DLD1 (cell line): Measurements from ENCODE around the gene SPATA32.
"Not testable (repeated sequence)": the region's sequence is repeated elsewhere in the genome, so short reads cannot be mapped to it uniquely, and the experiment has no call there.

ENCODE experiments used
- in situ Hi-C: cut with HindIII; loops from 2 replicates; pipeline ENCODE4 v1.10.0; 2017; ENCODE audit warnings: low sequenced_read_pairs

SPATA32 gene, protein sequence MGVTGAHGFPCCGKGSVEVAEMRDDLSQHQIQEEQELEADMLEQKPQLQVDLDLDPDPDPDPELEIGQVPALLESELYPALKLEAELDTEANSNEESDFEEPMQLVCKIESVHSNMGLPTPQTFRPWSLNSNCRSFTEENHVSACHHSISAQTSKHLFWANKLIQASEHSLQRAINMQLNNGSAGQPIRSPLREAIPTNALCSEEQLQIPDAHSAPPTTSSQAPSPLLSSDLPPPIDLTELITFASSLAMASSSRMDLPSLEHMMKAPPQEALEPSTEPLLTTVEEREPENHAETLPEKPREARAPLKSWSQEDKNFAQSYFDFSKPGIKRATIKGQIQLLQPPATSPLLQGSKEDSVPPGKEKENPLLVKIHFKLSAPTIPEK

DNA sequence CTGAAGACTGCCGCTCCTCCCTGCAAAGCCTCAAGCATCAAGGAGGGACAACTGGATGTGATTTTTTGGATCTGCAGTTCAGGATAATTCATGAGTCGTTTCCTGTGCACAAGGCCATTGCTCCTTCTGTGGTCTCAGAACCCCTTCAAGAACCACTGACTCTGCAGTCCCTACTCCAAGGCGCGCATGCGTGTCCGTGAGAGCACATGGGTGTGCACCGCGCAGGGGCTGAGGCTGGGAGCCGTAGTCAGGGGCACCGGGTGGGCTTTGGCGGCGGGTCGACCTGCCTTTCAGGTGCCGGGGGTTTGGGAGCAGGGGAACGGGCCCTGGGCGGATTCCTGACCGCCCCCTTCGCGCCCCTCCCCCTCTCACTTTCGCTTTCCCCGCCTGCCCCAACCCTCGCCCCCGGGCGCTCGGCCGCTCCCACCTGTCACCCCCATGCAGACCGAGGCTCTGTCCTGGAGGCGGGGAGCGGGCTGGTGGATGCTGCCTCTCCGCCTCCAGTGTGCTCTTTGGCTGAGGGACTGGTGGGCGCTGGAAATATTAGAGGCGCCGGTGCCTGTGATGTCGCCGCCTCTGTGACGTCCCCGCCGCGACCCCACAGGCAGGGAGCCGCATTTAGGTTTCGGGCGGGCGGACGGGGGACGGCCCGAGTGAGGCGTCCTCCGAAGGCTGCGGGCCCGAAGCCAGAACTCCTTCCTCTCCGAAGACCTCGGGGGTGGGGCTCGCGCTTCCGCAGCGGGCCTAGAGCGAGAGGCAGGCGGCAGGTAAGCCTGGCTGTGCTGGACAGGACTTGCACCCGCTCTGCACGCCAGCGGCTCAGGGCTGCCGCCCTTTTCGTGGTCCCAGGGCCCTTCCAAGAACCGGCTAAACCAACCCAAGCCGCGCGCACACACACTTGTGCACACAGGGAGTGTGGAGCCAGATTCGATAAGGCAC is at the start of gene SPATA32:
Gene SPATA32, minus strand, starts transcription at position 518 of the 939 bp plus-strand sequence. Its CDS starts 78 bp downstream, at position 440.
- in situ Hi-C loops, result no loop called here

DNA sequence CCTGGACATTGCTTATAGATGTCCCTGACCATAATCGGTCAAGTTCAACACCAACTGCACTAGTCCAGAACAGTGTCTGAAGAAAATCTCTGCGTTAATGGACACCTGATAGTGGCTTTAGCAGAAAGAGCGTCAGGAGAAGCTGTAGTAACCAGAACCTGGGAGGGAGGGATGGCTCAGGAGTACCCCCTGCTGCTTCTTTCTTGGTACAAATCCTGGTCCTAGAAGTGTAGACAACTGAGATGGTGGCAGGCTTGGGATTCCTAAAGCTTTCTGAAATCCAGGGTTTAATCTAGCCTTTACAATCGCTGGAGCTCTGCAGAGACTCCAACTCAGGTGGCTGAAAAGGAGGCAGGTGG is 49.5 kb upstream of the SPATA32 start:
- in situ Hi-C loops, result loop anchor here (5.0 kb wide), 2 partner anchors 64 to 101 kb away; no protein-coding TSS in a partner anchor

DNA sequence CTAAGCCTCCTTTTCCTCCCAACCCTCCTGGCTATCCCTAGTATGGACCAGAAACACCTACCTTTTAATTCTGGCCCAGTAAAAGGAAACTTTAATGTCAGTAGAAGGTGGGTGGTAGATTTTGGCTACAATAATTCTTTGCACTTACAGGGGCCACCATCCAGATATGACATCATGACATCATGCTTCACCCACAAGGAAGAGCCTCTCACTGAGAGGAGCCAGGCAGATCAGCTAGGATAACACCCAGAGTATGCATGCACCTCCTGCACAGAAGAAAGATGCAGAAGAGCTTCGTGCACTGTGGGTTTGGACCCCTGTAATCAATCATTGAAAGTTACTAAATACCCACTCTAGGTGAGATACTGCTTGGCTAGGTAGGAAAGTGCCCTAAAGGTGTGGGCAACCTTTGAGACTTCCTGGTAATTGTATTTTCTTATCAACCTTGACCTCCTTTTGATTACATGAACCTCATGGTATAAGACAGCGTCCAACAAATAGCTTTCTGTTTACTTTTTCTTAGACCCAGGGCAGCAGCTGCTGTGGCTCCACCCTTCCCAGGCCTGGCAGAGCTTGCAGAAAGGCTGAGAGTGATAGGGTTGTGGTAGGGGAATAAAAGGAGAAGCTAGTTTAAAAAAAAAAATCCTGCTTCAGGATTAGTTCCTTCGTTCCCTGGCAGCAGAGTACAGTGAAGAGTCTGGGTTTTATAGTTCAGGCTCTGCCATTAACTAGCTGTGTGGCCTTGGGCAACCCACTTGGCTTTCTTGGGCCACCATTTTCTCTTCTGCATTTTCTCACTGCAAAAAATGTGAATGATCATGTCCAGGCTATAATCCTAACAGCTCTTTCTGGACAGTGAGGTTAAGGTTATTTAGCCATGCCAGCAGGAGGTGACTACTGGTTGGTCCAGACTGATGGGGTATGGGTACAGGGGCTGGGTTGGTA is 48.8 kb upstream of the SPATA32 start:
- in situ Hi-C loops, result loop anchor here (5.0 kb wide), 2 partner anchors 63 to 102 kb away; no protein-coding TSS in a partner anchor

DNA sequence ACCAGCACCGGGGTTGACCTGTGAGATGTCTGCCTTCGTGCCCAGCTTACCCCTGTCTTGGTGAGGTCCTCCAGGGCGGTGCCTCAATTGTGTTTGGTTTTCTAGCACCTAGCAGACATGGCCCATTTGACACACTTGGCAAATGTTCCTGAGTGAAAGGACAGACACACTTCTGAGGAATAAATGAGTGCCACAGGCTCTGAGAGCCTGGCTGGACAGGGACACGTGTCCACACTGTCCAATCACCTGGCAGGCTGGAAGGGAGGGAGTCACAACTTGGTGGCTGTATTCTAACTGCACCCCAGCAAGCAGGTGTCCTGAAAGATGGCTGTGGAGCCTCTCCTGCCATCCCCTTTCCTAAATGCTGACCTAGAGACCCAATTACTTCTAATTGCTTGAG is 47.5 kb upstream of the SPATA32 start:
- in situ Hi-C loops, result no loop called here

DNA sequence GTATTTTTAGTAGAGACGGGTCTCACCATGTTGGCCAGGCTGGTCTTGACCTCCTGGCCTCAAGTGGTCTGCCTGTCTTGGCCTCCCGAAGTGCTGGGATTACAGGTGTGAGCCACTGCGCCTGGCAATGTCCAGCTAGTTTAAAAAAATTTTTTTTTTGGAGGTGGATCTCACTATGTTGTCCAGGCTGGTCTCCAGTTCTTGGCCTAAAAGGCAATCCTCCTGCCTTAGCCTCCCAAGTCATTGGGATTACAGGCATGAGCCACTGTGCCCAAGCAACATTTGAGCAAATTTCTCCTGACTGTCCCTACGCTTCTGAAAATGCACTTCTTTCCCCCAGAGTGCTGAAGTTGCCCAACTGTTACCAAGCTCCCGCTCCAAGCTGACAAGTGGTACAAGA is 46.9 kb upstream of the SPATA32 start:
- in situ Hi-C loops, result no loop called here

DNA sequence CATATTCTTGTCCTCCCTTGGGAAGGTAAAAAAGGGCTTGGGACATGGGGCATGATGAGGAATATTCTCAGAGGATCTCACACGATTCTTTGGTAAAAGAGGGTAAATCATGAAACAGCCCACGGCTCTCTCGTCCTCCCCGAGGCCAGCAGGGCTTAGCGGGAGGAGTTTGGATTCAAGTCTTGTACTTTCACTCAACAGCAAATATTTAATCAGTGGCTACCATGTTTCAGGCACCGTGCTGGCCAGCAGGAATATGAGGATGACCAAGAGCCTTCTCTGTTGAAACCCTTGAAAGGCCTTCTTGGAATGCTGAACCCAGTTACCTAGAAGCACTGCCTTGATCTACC is 46.1 kb upstream of the SPATA32 start:
- in situ Hi-C loops, result no loop called here

DNA sequence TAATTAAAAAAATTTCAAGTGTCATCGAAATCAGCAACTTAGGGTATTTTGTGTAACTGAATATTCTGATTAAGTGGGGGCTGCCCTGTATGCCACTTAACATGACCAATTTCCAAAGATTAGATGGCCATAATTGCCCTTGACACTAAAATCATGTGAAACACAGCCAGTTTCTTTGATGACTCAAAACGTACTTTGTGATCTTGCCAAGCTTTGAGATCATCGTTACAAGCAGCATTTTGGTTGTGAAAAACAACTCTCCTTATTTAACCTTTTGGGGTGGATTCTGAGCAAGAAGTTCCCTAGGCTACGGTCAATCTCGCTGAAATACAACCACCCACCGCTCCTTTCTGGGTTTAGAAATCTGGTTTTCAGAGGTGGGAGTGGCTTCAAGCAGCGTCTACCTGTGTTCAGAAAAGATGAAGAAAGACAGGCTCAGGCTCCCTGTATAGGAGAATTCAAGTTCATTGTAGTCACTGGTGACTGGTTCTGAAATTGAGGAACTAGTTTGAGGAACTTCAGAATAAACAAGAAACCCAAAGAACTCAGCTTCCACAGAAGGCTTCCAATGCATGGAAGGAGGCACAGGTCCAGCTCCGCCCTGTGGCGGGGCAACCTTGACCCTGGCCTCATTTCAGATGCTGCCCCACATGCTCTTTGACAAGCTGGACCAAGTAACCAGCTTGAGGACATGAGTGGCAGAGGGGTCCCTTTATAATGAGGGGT is 45.6 kb upstream of the SPATA32 start:
- in situ Hi-C loops, result no loop called here

DNA sequence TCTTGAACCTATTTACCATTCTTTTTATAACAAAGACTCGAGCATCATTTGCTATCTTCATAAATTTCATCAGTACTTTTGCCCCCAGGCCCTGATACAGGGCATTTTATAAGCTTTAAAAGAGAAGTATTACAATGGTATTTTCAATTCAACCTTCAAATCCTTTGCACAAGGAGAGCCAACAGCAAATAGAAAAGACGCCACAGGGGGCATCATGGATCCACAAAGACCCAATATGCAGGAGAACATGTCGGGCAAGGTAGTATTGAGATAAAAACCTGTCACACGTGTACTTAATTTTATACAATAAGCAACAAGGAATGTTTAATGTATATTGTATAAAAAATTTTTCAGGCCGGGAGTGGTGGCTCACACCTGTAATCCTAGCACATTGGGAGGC is 44.7 kb upstream of the SPATA32 start:
- in situ Hi-C loops, result no loop called here

DNA sequence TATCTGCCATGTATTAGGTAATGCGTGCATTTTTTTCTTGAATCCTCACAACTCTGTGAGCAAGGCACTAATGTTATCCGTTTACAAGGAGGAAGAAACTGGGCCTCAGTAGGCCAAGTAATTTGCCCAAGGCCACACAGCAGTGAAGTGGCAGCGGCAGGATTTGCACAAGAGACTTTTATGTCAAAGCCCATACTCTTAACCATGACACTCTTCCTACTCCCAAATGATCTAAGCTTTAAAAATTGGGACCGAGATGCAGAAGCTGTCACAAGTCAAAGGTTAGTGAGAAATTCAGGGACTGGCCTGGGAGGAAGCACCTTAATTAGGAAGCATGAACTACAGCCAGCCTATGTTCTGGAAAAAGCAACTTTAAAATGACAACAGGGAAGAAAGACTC is 44.2 kb upstream of the SPATA32 start:
- in situ Hi-C loops, result no loop called here

DNA sequence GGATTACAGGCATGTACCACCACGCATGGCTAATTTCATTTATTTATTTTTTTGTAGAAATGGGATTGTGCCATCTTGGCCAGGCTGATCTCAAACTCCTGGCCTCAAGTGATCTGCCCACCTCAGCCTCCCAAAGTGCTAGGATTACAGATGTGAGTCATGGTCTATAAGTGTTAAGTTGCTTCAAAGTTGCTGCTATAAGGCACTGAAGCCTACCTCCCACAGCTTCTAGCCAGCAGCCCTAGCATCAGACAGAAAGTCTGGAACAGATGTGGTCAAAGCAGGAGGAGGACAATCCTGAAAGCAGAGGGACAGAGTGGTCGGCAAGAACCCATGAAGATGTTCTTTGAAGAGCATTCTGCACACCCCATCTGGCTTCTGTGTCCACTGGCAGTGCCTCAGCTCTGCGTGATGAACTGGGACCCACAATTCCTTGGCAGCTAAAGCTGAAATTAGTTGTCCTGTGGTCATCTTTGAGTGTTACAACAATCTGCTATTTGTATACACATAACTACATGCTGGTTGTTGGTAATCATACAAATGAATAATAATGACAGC is 43.7 kb upstream of the SPATA32 start:
- in situ Hi-C loops, result no loop called here

DNA sequence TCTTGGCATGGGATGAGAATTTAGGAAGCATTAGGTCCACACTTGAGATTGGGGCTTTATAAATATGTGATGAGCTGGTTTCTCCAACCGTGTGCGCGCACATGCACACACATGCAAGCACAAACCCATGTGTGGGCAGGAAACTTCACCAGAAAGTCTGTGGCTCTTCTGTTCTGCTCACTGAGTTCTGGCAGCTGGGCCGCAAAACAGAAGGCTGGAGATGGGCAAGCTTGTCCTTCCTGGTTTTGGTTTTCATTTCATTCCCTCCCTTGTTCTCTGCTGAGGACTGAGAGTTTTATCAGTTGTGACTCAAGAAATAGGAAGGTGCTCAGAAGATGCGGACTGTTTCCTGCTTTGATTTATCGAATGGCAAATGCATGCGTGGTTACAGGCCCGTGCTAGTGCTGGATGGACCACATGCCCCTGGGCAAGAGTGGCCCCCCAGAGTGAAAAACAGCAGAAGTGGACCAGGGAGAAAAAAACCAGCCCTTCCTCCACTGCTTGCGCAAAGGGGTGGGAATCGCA is 40.8 kb upstream of the SPATA32 start:
- in situ Hi-C loops, result no loop called here

DNA sequence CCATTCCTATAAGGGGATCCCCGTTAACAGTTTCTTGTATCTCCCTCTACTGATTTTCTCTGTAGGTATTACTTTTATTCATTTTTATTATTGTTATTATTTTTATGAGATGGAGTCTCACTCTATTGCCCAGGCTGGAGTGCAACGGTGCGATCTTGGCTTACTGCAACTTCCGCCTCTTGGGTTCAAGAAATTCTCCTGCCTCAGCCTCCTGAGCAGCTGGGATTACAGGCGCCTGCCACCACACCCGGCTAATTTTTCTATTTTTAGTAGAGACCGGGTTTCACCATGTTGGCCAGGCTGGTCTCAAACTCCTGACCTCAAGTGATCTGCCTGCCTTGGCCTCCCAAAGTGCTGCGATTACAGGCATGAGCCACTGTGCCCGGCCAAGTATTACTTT is 40.3 kb upstream of the SPATA32 start:
- in situ Hi-C loops, result not testable (repeated sequence)

DNA sequence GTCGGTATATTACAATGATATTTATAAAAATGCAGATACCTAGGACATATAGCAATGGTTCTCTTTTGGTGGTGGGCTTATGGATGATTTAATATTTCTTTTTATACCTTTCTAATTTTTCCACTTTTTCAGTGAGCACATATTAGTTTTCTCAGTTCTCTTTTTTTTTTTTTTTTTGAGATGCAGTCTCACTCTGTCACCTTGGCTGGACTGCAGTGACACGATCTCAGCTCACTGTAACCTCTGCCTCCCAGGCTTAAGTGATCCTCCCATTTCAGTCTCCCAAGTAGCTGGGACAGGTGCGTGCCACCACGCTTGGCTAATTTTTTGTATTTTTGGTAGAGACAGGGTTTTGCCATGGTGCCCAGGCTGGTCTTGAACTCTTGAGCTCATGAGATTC is 39.8 kb upstream of the SPATA32 start:
- in situ Hi-C loops, result no loop called here

DNA sequence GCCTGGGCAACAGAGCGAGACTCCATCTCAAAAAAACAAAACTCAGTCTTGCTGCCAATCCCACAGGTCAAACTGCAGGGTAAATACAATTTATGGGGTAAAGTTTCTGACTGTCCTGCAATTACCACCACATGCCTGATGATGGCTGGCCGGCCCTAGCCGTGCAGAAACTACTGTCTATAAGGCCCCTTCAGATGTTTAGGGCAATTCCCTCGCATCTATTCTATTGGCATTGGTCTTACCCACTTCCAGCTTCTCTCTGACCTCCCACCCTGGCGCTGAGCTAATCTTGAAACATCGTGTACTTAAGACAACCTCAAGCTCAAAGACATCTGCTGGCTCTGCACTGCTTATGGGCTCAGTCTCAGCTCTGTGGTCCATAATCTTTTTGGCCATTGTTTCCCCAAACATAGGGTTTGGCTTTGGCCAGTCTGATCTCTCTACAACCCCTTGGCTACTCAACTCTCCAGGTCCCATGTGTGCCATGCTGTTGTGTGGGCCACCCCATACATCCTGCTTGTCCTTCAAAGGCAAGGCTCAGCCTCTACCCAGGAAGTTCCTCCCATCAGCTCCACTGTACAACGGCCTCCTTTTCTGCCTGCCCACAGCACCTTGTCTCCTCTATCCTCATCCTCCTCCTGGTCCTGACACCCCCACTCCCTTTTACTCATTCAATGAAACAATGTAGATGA is 38.3 kb upstream of the SPATA32 start:
- in situ Hi-C loops, result no loop called here

DNA sequence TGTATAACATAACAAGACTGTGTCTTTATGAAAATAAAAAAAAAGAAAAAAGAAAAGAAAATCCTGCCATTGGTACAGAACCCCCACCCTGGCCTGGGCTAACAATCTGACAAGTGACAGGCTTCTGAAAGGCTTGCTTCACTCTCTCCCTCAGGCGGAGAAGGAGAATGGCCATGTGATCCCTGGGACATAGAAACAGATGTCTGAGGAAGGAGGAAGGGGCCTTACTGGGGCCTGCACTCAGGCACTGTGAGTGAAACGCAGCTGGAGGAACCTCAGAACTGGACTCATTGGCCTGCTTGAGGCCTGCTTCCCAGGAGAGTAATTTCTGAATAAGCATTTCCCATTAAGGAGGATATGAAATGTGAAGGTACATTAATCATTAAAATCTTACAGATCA is 37.5 kb upstream of the SPATA32 start:
- in situ Hi-C loops, result no loop called here

DNA sequence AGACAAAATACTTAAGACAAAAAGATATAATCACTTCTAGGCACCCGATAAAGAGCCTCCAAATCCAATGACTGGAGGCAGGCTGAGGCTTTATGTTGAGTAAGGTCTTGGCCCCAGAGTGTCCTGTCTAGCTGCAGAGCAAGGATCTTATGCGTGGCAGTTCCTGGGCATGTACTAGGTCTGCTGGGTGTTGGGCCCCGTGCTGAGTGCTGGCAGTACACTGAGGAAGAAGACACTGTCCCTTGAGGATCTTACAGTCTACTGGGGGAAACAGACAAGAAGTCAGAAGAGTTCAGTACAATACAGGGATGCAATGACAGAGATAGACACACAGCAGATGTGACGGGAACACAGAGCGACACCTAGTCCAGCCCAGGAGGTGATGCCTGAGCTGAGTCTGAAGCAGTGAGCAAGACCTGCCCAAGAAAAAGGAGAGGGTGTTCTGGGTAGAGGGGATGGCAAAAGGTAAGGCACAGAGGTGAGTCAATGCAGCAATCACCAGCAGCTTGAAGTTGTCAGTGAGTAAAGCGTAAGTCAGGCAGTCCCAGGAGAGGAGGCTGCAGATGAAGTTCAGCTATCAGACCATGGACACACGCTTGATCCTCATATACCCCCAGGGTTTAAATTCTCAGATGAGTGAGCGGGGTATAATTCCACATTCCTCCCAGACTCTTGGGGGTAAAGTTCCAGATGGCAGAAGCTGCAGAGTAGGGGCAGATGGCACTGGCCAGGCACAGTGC is 36.8 kb upstream of the SPATA32 start:
- in situ Hi-C loops, result no loop called here

DNA sequence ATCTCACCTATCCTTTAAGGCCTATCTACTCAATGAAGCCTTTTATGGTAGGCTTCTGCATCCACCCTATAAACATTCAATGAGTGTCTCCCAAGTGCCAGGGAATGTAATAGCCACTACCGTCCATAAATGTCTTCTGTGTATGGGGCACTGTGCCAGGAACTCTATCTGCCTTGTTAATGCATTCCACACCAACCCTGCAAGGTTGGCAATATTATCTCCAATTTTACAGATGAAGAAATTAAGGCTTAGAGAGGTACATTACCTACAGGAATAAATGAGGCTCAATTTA is 34.9 kb upstream of the SPATA32 start:
- in situ Hi-C loops, result no loop called here

DNA sequence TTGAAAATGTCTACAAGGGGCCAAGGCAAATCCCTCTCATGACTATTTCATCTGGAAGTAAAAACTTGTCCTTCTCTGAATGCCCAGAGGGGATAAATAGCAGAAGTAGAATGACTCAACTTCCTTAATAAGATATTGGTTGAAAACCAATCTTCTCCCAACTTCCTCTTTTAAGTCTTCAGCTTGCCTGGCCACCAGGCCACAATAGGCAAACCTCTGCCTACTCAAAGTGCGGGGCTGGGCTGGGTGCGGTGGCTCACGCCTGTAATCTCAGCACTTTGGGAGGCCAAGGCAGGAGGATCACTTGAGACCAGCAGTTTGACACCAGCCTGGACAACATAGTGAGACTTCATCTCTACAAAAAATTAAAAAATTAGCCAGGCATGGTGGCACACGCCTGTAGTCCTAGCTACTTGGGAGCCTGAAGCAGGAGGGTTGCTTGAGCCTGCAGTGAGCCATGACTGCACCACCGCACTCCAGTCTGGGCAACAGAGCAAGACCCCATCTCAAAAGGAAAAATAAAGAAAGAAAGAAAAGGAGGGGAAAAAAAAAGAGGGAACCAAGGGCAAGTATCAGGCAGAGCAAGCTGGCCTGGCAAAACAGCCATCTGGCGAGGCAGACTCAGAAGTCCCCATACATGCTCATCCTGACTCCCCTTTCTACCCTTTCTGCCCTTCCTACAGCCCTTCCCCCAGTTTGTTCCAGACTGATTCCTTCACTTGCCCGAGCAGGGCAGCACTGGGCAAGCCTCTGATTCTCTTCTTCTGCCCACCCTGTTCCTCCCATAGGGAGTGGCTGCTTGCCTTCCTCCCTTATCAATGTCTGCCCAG is 34.3 kb upstream of the SPATA32 start:
- in situ Hi-C loops, result no loop called here
